ENCODE data around the gene DUSP19.

Gene DUSP19

GRCh38 chr2:183037553-183038340 is 40.8 kb upstream of the DUSP19 start:
- Histone ChIP-seq H4K91ac (ENCODE audit: low read depth, low read length, poor library complexity) (peak overlapping the region; percentile 30), H3K9me3 (replicated peaks in 1 of 2; ENCODE audit: control insufficient read depth in 2 of 2, insufficient read depth in 1 of 2, low read depth in 1 of 2, low read length in 2 of 2) (no peaks in the 10 kb centered on the region), H3K18ac (ENCODE audit: low read length) (peak overlapping the region; percentile 100), H3K4me2 (ENCODE audit: insufficient read depth, low read length, poor library complexity, severe bottlenecking) (peak overlapping the region; percentile 37), H2BK5ac (ENCODE audit: low read length) (peak overlapping the region; percentile 100), H3K4me1 (ENCODE audit: control insufficient read depth in 2 of 2, insufficient read depth in 1 of 2, low read depth in 1 of 2, low read length in 2 of 2) (peaks cover 2 to 9% of the 10 kb centered on the region in 2 donors), H3K27ac (replicated peaks; ENCODE audit: low read length) (peak overlapping the region; percentile 92), H3K36me3 (replicated peaks in 1 of 2; ENCODE audit: control insufficient read depth in 2 of 2, insufficient read depth in 2 of 2, low read length in 2 of 2) (no peaks in the 10 kb centered on the region), H3K27me3 (ENCODE audit: control insufficient read depth in 3 of 3, insufficient read depth in 3 of 3, low read depth in 1 of 3, low read length in 3 of 3) (peaks cover 0 to 9% (median 6%) of the 10 kb centered on the region in 3 experiments), H4K8ac (ENCODE audit: low read depth, low read length) (no peak overlapping the region), H3K9ac (ENCODE audit: low read depth, low read length, poor library complexity) (peak overlapping the region; percentile 98), H2BK120ac (ENCODE audit: low read depth, low read length) (peak overlapping the region; percentile 72), H2BK12ac (ENCODE audit: low read length) (peak overlapping the region; percentile 73), H3K4ac (ENCODE audit: low read length) (peak overlapping the region; percentile 93), H3K79me1 (ENCODE audit: low read depth, low read length) (peaks cover 5% of the 10 kb centered on the region), H2AFZ (ENCODE audit: low read length) (peak overlapping the region; percentile 95), H2AK5ac (ENCODE audit: low read depth, low read length) (peak overlapping the region; percentile 88), H3K14ac (ENCODE audit: low read length) (peak overlapping the region; percentile 98), H3K4me3 (ENCODE audit: low read length in 2 of 2) (peak overlapping the region; percentile 78 to 97), H3K23ac (ENCODE audit: low read depth, low read length, poor library complexity) (peak overlapping the region; percentile 98), H2BK15ac (ENCODE audit: low read length) (peak overlapping the region; percentile 49)
- no CpG with 5 or more reads among the region's 91 CpGs for WGBS, 2 donors (ENCODE audit: extremely low coverage in 2 of 2, insufficient read length in 2 of 2, insufficient replicate concordance in 1 of 2)
- DNase-seq (ENCODE audit: low spot score), result peak; percentile 27

- peak within 1 kb of the TSS; percentile 30 for H4K91ac ChIP-seq (ENCODE audit: low read depth, low read length, poor library complexity)
- H3K14ac ChIP-seq (ENCODE audit: low read length), result peak within 1 kb of the TSS; percentile 98
- no peaks in the 10 kb centered on the region for H3K9me3 ChIP-seq (replicated peaks in 1 of 2; ENCODE audit: control insufficient read depth in 2 of 2, insufficient read depth in 1 of 2, low read depth in 1 of 2, low read length in 2 of 2)
- peak within 1 kb of the TSS; percentile 88 for H2AK5ac ChIP-seq (ENCODE audit: low read depth, low read length)
- H3K9ac ChIP-seq (ENCODE audit: low read depth, low read length, poor library complexity), result peak within 1 kb of the TSS; percentile 98
- H2BK15ac ChIP-seq (ENCODE audit: low read length), result peak within 1 kb of the TSS; percentile 49
- peak within 1 kb of the TSS; percentile 78 for H3K4me2 ChIP-seq (ENCODE audit: insufficient read depth, low read length, poor library complexity, severe bottlenecking)
- peak within 1 kb of the TSS; percentile 95 for H2AFZ ChIP-seq (ENCODE audit: low read length)
- peak within 1 kb of the TSS; percentile 100 for H2BK5ac ChIP-seq (ENCODE audit: low read length)
- peaks cover 2 to 9% of the 10 kb centered on the region in 2 donors for H3K4me1 ChIP-seq (ENCODE audit: control insufficient read depth in 2 of 2, insufficient read depth in 1 of 2, low read depth in 1 of 2, low read length in 2 of 2)
- H3K27me3 ChIP-seq (ENCODE audit: control insufficient read depth in 3 of 3, insufficient read depth in 3 of 3, low read depth in 1 of 3, low read length in 3 of 3), result peaks cover 0 to 9% (median 6%) of the 10 kb centered on the region in 3 experiments
- DNase-seq (ENCODE audit: low spot score), result peak; percentile 90
- H3K36me3 ChIP-seq (replicated peaks in 1 of 2; ENCODE audit: control insufficient read depth in 2 of 2, insufficient read depth in 2 of 2, low read length in 2 of 2), result no peaks in the 10 kb centered on the region
- peak within 1 kb of the TSS; percentile 90 for H2BK12ac ChIP-seq (ENCODE audit: low read length)
- WGBS, 2 donors (ENCODE audit: extremely low coverage in 2 of 2, insufficient read length in 2 of 2, insufficient replicate concordance in 1 of 2), result no CpG with 5 or more reads among the region's 68 CpGs
- peak within 1 kb of the TSS; percentile 100 for H3K18ac ChIP-seq (ENCODE audit: low read length)
- H4K8ac ChIP-seq (ENCODE audit: low read depth, low read length), result no peak within 1 kb of the TSS
- peak within 1 kb of the TSS; percentile 93 for H3K4ac ChIP-seq (ENCODE audit: low read length)
- H3K27ac ChIP-seq (replicated peaks; ENCODE audit: low read length), result peak within 1 kb of the TSS; percentile 92
- H3K4me3 ChIP-seq (ENCODE audit: low read length in 2 of 2), result peak within 1 kb of the TSS; percentile 78 to 97
- peak within 1 kb of the TSS; percentile 98 for H3K23ac ChIP-seq (ENCODE audit: low read depth, low read length, poor library complexity)
- peaks cover 5% of the 10 kb centered on the region for H3K79me1 ChIP-seq (ENCODE audit: low read depth, low read length)
- H2BK120ac ChIP-seq (ENCODE audit: low read depth, low read length), result peak within 1 kb of the TSS; percentile 97
Measured at GRCh38 chr2:183038341-183039300, 39.9 kb upstream of the DUSP19 start, which contains the start of gene NCKAP1. Gene NCKAP1 (minus strand): TSS chr2:183038457. CDS start chr2:183038099, 358 bp downstream.

- Histone ChIP-seq H2BK120ac (ENCODE audit: low read depth, low read length) (no peak overlapping the region), H3K27ac (replicated peaks; ENCODE audit: low read length) (no peak overlapping the region), H2AK5ac (ENCODE audit: low read depth, low read length) (no peak overlapping the region), H3K4ac (ENCODE audit: low read length) (no peak overlapping the region), H3K4me3 (ENCODE audit: low read length in 2 of 2) (no peak overlapping the region), H3K9me3 (replicated peaks in 1 of 2; ENCODE audit: control insufficient read depth in 2 of 2, insufficient read depth in 1 of 2, low read depth in 1 of 2, low read length in 2 of 2) (no peaks in the 10 kb centered on the region), H3K4me1 (ENCODE audit: control insufficient read depth in 2 of 2, insufficient read depth in 1 of 2, low read depth in 1 of 2, low read length in 2 of 2) (peaks cover 2 to 5% of the 10 kb centered on the region in 2 donors), H3K27me3 (ENCODE audit: control insufficient read depth in 3 of 3, insufficient read depth in 3 of 3, low read depth in 1 of 3, low read length in 3 of 3) (peaks cover 0 to 9% (median 6%) of the 10 kb centered on the region in 3 experiments), H2BK5ac (ENCODE audit: low read length) (no peak overlapping the region), H3K18ac (ENCODE audit: low read length) (no peak overlapping the region), H2AFZ (ENCODE audit: low read length) (no peak overlapping the region), H3K9ac (ENCODE audit: low read depth, low read length, poor library complexity) (no peak overlapping the region), H2BK15ac (ENCODE audit: low read length) (no peak overlapping the region), H3K79me1 (ENCODE audit: low read depth, low read length) (peaks cover 5% of the 10 kb centered on the region), H3K23ac (ENCODE audit: low read depth, low read length, poor library complexity) (no peak overlapping the region), H3K36me3 (replicated peaks in 1 of 2; ENCODE audit: control insufficient read depth in 2 of 2, insufficient read depth in 2 of 2, low read length in 2 of 2) (no peaks in the 10 kb centered on the region), H4K8ac (ENCODE audit: low read depth, low read length) (no peak overlapping the region), H2BK12ac (ENCODE audit: low read length) (no peak overlapping the region), H3K14ac (ENCODE audit: low read length) (no peak overlapping the region), H4K91ac (ENCODE audit: low read depth, low read length, poor library complexity) (no peak overlapping the region), H3K4me2 (ENCODE audit: insufficient read depth, low read length, poor library complexity, severe bottlenecking) (no peak overlapping the region)
- WGBS, 2 donors (ENCODE audit: extremely low coverage in 2 of 2, insufficient read length in 2 of 2, insufficient replicate concordance in 1 of 2), result no CpG with 5 or more reads among the region's 2 CpGs
- no peak for DNase-seq (ENCODE audit: low spot score)
Measured at GRCh38 chr2:183040604-183041003, 37.9 kb upstream of the DUSP19 start.

All from neuronal stem cell (in vitro differentiated cells).